Common myeloid progenitor, CD34-positive (primary cell): ENCODE measurements around the gene POF1B.
"Not testable (repeated sequence)": the region's sequence is repeated elsewhere in the genome, so short reads cannot be mapped to it uniquely, and the experiment has no call there.

Experiments used
- CTCF ChIA-PET: fragments of 350-600 bp; sonication (Branson Sonifier 250); formaldehyde crosslinking; loops from one replicate; lab custom pipeline; 2021; ENCODE audit warnings: antibody characterized with exemption; lab: Charles Lee
- POLR2A ChIA-PET: fragments of 350-600 bp; sonication (Branson Sonifier 250); formaldehyde crosslinking; loops from one replicate; lab custom pipeline; 2021; ENCODE audit warnings: antibody characterized with exemption; lab: Charles Lee
- DNase-seq, 3 donors: peaks; one replicate each; pipeline versions ENCODE4 v3.0.0 to v3.0.0-alpha.2; 2013
- H3K27ac ChIP-seq, 2 experiments: 1 replicate in 1 of 2; 2 replicates in 1 of 2; pipeline ENCODE4 v1.7.0; 2013; ENCODE audit warnings: inconsistent platforms in 2 of 2, low read length in 2 of 2, mild to moderate bottlenecking in 2 of 2, low read depth in 1 of 2, moderate library complexity in 1 of 2; ENCODE audit not compliant: severe bottlenecking in 2 of 2, insufficient read depth in 1 of 2, poor library complexity in 1 of 2
- H3K27me3 ChIP-seq, 5 experiments: replicated peaks in 2 of 5; 1 replicate in 3 of 5; 2 replicates in 2 of 5; pipeline versions ENCODE4 v1.6.1 to v1.7.0; 2013; ENCODE audit warnings: low read length in 4 of 5, mild to moderate bottlenecking in 2 of 5, moderate library complexity in 2 of 5, inconsistent platforms in 1 of 5; ENCODE audit not compliant: insufficient read depth in 5 of 5, control insufficient read depth in 4 of 5
- H3K36me3 ChIP-seq, 4 experiments: 1 replicate in 2 of 4; 2 replicates in 2 of 4; pipeline versions ENCODE4 v1.6.1 to v1.7.0; 2013; ENCODE audit warnings: low read length in 3 of 4, control low read depth in 1 of 4, mild to moderate bottlenecking in 1 of 4; ENCODE audit not compliant: control insufficient read depth in 4 of 4, insufficient read depth in 4 of 4
- H3K4me1 ChIP-seq, 4 experiments: 1 replicate in 3 of 4; 2 replicates in 1 of 4; pipeline versions ENCODE4 v1.6.1 to v1.7.1; 2013; ENCODE audit warnings: low read length in 3 of 4, mild to moderate bottlenecking in 3 of 4, control low read depth in 1 of 4, inconsistent platforms in 1 of 4, moderate library complexity in 1 of 4; ENCODE audit not compliant: control insufficient read depth in 4 of 4, insufficient read depth in 4 of 4; ENCODE audit errors: control extremely low read depth in 1 of 4
- H3K4me3 ChIP-seq, 7 experiments: 1 replicate in 4 of 7; 2 replicates in 3 of 7; pipeline versions ENCODE4 v1.5.1 to v1.7.0; 2013; ENCODE audit warnings: mild to moderate bottlenecking in 7 of 7, low read length in 6 of 7, moderate library complexity in 6 of 7, inconsistent platforms in 2 of 7, low read depth in 2 of 7, control low read depth in 1 of 7; ENCODE audit not compliant: insufficient read depth in 4 of 7, control insufficient read depth in 1 of 7; ENCODE audit errors: extremely low read depth in 1 of 7
- H3K9me3 ChIP-seq, 5 experiments: 1 replicate in 4 of 5; 2 replicates in 1 of 5; pipeline versions ENCODE4 v1.6.1 to v1.7.1; 2013; ENCODE audit warnings: low read length in 4 of 5, mild to moderate bottlenecking in 2 of 5, inconsistent platforms in 1 of 5, low read depth in 1 of 5, moderate library complexity in 1 of 5; ENCODE audit not compliant: control insufficient read depth in 4 of 5, insufficient read depth in 2 of 5; ENCODE audit errors: control extremely low read depth in 1 of 5
- WGBS: methylation state at CpG from one replicate; pipeline ENCODE4 v1.1.5; 2013; ENCODE audit not compliant: insufficient coverage; 5-methylcytosine and 5-hydroxymethylcytosine counted together

POF1B gene

DNA sequence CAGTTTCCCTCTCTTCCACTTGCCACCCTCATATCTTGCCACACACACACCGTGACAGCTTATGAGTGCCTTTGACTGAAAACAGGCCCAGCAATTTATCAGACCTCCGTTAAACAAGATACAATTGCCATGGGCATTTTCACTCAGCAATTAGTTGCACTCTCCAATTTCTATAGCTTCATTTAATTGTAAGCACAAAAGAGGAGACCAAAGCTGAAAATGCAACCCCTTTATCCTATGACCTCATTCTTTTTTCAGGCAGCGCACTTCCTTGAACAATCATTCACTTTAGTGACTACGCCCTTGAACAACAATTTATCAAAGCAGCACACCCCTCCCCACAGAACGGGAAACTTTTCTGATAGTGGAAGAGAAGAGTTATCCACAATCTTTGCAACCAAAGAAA is 4.1 kb downstream of the POF1B start:
- H3K36me3 ChIP-seq = no peaks in the 10 kb centered on the region
- H3K27ac ChIP-seq = no peak overlapping the region
- ChIA-PET CTCF (no interaction called here), POLR2A (no interaction called here)
- no peaks in the 10 kb centered on the region for H3K4me1 ChIP-seq
- H3K9me3 ChIP-seq = no peaks in the 10 kb centered on the region
- H3K4me3 ChIP-seq = no peak overlapping the region
- WGBS = 53% methylated on average over 2 of the region's 5 CpGs
- no peak for DNase-seq
- peaks cover 0 to 5% (median 0%) of the 10 kb centered on the region in 5 experiments for H3K27me3 ChIP-seq

DNA sequence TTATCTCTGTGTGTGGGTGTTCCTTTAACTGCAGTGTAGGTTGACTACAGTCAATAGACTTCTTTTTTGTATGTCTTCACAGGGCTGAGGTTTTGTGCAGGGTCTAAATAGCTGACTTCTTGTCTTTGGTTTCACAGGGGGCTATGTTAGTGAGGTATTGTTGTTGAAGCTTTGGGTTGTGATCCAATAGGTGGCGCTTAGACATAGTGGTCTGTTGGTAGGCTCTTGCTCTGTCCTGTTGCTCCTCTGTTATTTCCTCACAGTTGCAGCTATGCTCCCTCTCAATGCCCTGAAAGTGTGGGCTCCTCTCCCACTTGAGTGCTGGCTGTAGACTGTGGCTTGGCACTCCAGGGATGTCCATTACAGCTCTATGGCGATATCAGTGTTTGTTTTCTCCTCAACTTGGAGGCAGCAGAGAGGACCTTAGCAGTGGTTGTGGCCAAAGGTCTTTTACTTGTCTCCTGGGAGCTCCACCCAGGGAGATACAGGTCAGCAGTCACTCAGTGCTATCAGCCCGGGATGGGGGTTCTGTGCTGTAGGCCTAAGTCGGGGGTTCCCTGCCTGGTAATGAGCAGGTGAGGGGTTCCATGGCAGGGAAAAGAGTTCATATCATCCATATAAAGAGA is 14.0 kb downstream of the POF1B start:
- CTCF ChIA-PET = no interaction called here

DNA sequence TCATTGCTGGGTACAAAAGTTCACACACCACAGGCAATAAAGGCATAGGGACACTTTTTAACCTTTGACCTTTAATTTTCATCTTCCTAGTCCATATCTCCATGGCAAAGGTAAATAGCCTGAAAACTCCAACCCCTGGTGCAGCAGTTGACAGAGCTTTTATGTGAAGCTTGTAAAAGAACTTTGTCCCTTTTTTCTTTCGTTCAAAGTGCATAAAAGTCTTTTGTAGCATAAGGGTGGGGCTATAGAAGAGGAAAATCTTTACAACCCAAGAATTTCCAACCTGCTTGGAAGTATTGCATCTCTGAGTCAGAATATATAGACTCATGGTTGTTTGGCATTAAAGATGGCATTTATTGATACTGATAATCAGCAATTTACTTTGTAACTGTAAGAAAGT is 20.4 kb downstream of the POF1B start:
- H3K4me3 ChIP-seq = no peak overlapping the region
- no peak overlapping the region for H3K27ac ChIP-seq
- POLR2A ChIA-PET = no interaction called here
- no peaks in the 10 kb centered on the region for H3K9me3 ChIP-seq
- CTCF ChIA-PET = no interaction called here
- no peaks in the 10 kb centered on the region for H3K27me3 ChIP-seq
- no peak for DNase-seq
- no CpG with 5 or more reads among the region's 1 CpG for WGBS
- no peaks in the 10 kb centered on the region for H3K4me1 ChIP-seq
- H3K36me3 ChIP-seq = no peaks in the 10 kb centered on the region

More for the DNA sequence above, 14.0 kb downstream of the POF1B start:
- POLR2A ChIA-PET = no interaction called here
- Histone ChIP-seq H3K9me3 (no peaks in the 10 kb centered on the region), H3K27me3 (no peaks in the 10 kb centered on the region), H3K36me3 (no peaks in the 10 kb centered on the region), H3K4me1 (no peaks in the 10 kb centered on the region), H3K4me3 (no peak overlapping the region), H3K27ac (no peak overlapping the region)
- 25% methylated on average over 2 of the region's 4 CpGs for WGBS
- DNase-seq = no peak

DNA sequence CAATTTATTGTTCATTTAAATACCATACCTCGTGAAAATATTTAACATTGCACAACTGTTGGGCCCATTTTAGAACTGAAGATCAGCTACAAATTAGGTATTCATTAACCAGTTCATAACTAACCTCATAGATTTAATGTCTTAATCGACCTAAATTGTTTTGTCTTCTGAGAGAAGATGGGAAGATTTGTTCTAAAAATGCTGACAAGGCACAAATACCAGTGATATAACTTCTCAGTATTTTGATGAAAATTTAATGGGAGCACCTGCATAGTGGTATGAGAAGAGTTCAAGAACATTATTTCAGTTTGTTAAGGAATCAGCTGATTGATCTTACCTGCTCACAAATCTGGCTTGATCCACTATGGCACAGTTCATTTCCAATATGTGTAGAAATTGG is 33.9 kb downstream of the POF1B start:
- ChIA-PET CTCF (no interaction called here), POLR2A (no interaction called here)
- H3K36me3 ChIP-seq = no peaks in the 10 kb centered on the region
- no peaks in the 10 kb centered on the region for H3K4me1 ChIP-seq
- no peak overlapping the region for H3K4me3 ChIP-seq
- WGBS = 80% methylated on average over 1 of the region's 2 CpGs
- H3K9me3 ChIP-seq = no peaks in the 10 kb centered on the region
- H3K27me3 ChIP-seq = no peaks in the 10 kb centered on the region
- no peak for DNase-seq
- no peak overlapping the region for H3K27ac ChIP-seq

DNA sequence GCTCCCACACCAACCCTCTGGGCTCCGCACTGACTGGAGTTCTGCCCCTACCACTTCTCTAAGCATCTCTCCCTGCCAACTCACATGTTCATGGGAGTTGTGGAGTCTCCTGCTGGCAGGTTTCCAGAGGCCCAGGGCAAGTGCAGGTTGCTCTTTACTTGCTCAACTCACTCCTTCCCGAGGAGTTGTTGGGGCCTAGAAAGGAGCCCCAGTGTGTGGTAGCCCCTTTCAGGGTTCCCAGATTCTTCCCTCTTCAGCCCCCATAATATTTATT is 52.5 kb downstream of the POF1B start:
- no peak overlapping the region for H3K27ac ChIP-seq
- POLR2A ChIA-PET = no interaction called here
- CTCF ChIA-PET = no interaction called here
- H3K36me3 ChIP-seq = no peaks in the 10 kb centered on the region
- DNase-seq = no peak
- no peaks in the 10 kb centered on the region for H3K27me3 ChIP-seq
- H3K4me3 ChIP-seq = no peak overlapping the region
- no peaks in the 10 kb centered on the region for H3K9me3 ChIP-seq
- WGBS = 80% methylated on average over 1 of the region's 2 CpGs
- no peaks in the 10 kb centered on the region for H3K4me1 ChIP-seq

DNA sequence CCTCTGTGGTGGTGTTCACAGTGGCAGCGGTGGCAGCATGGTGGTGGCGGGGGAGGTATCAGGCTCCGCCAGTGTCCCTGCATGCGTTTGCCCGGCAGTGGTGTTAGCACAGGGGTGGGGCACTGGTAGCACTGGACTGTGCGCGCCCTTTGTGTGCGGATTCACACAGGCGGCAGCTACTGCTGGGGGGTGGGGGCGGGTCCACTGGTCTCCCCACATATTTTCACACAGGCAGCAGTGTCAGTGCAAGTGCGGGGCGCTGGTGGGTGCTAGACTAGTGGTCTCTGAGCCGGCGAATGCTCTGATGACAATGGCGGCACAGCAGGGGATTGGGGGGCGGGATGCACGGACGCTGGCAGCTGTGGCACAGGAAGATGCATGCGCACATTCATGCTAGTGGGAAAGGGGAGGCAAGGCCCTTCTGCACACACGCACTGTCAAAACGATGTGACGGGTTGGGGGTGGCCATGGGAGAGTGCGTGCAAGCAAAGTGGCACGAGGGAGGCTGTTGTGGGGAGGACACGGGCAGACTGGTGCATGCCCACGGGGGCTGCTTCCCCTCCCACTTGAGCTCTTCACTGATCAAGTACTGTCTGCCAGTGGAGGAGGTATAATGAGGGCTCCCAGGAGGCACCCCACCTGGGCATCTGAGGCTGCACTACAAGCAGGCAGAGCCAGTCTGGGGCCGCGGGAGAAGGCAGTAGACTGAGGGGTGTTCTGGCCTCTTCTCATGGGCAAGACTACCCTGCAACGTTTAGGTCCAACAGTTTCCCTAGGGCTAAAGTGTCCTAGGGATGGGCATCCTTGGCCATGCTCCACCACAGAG is 53.0 kb downstream of the POF1B start:
- ChIA-PET POLR2A (no interaction called here), CTCF (no interaction called here)
- whole genome bisulfite sequencing = 86% methylated on average over 20 of the region's 29 CpGs
- no peak overlapping the region for H3K27ac ChIP-seq
- H3K4me3 ChIP-seq = no peak overlapping the region
- no peaks in the 10 kb centered on the region for H3K9me3 ChIP-seq
- no peaks in the 10 kb centered on the region for H3K36me3 ChIP-seq
- no peak for DNase-seq
- H3K27me3 ChIP-seq = no peaks in the 10 kb centered on the region
- no peaks in the 10 kb centered on the region for H3K4me1 ChIP-seq

DNA sequence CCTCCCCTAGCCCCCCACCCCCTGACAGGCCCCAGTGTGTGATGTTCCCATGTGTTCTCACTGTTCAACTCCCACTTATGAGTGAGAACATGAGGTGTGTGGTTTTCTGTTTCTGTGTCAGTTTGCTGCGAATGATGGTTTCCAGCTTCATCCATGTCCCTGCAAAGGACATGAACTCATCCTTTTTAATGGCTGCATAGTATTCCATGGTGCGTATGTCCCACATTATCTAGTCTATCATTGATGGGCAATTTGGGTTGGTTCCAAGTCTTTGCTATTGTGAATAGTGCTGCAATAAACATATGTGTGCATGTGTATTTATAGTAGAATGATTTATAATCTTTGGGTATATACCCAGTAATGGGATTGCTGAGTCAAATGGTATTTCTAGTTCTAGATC is 68.1 kb downstream of the POF1B start:
- H3K27me3 ChIP-seq, H3K4me1 ChIP-seq, H3K36me3 ChIP-seq, H3K27ac ChIP-seq, H3K4me3 ChIP-seq, H3K9me3 ChIP-seq, DNase-seq, POLR2A ChIA-PET, CTCF ChIA-PET: not testable (repeated sequence)
- WGBS = 60% methylated on average over 1 of the region's 2 CpGs
